Raji (cell line): ENCODE measurements around the gene RBBP5.

Source experiments
- POLR2A ChIP-seq: IDR thresholded peaks from 2 replicates; pipeline ENCODE4 v1.6.1; 2011; ENCODE audit warnings: low read depth, low read length, control low read depth; ENCODE audit not compliant: insufficient read depth

RBBP5 gene

DNA sequence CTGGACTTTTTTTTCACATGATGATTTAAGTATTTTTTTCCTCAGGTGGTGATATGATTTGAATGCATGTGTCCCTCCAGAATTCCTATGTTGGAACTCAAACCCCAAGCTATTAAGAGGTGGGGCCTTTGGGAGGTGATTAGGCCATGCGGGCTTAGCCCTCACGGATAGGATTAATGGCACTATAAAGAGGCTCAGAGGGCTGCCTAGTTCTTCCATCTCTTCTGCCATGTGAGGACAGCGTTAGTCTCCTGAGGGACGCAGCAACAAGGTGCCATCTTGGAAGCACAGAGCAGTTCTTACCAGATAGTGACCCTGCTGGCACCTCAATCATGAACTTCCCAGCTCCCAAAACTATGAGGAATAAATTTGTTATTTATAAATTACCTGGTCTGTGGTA, 18.3 kb upstream of the RBBP5 start:
- no peak for TF ChIP-seq POLR2A

DNA sequence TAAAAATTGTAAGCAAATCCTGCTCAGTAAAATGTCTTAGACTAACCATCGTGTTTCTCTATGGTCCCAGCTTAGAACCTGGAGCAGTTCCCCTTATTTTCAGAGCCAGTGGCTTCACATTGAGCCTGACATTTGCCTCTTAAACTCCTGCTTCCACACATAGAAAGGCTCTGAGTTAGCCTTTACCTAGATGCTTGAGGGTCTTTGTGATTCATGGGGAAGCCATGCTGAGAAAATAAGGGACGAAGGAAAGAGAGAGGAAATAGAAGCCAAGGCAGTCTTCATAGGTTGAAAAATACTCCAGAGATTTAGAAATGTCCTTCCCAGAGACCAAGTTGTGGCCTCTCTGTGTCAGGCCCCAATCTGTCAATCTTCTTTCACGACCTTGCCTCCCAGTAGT, 16.1 kb upstream of the RBBP5 start:
- no peak for TF ChIP-seq POLR2A

DNA sequence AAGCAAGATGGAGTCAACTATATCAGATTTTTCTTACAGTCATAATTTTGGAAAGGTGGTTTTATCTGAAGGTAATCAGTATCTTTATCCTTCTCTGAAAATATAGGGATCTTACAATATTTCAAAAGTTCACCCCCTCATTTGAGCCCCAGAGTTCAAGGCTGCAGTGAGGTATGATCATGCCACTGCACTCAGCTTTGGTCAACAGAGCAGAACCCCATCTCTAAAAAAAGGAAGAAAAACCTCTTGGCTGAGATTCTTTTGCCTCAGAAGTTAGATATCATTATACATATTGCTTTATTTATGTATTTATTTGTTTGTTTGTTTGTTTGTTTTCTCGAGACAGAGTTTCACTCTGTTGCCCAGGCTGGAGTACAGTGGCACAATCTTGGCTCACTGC, 11.5 kb upstream of the RBBP5 start:
- no peak for TF ChIP-seq POLR2A

DNA sequence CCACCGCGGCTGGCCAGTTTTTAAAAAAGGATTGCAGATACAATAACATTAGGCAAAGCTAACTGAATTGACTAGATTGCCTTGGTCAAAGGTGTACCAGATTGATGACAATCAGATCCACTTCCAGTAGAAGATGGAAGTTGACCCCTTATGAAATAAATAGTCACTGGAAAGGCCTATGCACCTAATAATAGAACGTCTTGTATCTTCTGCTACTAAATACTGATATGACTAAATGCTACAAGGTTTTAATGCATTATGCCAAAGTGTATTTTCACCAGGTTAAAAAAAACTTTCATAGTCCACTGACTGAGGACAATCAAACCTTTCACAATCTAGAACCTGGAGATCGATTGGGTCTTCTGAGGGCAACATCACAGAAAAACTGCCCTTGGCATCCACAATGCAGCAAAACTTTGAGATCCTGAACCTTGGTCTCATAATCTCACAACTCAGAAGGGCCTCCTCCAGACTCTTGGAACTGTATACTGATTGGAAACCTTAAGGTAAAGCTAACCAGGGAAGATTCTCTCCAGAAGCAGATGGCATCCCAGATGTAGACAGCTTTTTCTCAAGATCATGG, 7.8 kb upstream of the RBBP5 start:
- TF ChIP-seq POLR2A = no peak

DNA sequence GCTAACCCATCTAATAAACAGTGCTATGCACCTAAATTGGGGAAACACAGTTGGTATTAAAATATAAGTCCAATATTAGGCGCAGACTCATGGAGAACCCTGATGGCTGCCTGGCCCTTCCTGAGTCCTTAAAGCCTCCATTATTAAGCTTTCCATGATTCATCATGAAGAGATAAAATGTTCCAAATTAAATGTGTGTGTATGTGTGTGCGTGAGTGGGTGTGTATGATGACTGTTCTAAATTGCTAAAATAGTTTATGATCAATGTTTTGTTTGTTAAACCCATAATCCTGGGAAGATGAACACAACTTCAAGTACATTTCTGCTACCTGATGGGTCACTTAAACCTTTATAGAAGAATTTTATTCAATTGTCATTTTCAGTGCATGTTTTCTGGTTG, 6.3 kb upstream of the RBBP5 start:
- no peak for TF ChIP-seq POLR2A

DNA sequence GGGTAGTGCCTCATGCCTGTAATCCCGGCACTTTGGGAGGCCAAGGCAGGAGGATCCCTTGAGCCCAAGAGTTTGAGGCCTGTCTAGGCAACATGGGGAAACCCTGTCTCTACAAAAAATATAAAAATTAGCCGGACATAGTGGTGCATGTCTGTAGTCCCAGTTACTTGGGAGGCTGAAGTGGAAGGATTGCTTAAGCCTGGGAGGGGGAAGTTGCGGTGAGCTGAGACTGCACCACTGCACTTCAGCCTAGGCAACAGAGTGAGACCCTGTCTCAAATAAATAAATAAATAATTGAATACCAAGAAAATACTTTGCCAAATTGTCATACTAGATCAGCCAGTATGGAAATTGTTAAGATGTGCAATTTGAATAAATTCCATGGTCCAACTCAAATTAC, 5.9 kb upstream of the RBBP5 start:
- no peak for TF ChIP-seq POLR2A

DNA sequence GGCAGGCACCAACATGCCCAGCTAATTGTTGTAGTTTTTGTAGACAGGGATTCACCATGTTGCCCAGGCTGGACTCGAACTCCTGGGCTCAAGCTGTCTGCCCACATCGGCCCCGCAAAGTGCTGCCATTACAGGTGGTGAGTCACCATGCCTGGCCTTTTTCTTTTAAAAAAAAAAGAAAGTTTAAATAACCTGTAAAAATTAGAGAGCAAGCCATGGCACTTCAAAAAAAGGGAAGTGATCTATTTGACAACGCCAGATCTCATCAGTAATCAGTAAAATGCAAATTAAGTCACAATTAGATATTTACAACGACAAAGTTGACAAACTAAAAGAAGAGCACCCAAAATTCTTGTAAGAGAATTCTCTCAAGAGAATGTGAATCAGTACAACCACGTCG, 2.9 kb upstream of the RBBP5 start:
- TF ChIP-seq POLR2A = no peak

DNA sequence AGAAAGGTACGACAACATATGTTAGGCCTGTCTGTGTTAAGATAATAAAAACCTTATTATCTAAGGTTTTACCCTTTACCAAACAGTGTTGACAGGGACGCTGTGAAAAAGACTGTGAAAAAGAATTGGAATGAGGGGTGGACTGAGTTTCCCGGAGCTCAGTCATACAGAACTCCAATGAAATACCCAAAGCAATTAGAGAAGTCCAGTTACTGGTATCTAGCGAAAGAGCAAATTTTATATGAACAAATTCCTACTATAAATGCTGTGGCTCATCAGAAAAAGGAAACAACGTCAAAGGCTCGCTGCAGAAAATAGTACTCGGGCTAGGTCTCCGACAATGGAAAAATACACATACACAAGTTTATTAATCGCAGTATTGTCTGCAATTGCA, 708 bp upstream of the RBBP5 start:
- no peak for TF ChIP-seq POLR2A

DNA sequence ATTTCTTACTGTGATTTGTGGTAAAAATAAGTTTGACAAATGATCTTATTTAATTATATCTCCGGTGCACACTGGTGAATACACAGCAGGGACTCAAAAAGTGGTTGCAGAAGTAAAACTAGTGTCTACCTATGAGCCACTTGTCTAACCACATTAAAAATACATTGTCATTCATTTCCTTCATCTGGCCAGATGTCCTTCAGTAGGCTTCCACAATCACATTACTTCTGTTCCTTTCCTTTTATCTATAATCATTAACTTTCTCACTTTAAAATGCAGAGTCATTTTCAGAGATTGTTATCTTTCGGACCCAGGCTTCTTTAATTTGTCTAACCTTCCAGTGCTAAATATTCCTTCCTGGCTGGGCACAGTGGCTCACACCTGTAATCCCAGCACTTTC, 3.0 kb downstream of the RBBP5 start:
- TF ChIP-seq POLR2A = no peak

DNA sequence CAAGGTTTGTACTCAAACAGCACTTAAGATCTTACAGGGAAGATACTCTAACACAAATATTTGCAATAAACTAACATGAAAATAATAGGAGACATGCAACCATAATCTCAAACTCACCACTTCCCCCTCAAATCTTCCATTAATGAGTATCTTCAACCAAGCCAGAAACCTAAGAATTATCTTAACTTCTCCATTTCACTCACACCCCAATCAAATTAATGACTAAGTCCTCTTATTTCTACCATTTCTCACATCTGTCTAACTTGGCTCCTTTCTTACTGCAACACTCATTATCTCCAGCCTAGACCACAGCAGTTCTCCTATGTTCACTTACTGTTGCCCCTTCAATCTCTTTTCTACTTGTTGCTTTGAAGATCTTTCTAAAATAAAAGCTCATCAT, 10.4 kb downstream of the RBBP5 start:
- TF ChIP-seq POLR2A = no peak

DNA sequence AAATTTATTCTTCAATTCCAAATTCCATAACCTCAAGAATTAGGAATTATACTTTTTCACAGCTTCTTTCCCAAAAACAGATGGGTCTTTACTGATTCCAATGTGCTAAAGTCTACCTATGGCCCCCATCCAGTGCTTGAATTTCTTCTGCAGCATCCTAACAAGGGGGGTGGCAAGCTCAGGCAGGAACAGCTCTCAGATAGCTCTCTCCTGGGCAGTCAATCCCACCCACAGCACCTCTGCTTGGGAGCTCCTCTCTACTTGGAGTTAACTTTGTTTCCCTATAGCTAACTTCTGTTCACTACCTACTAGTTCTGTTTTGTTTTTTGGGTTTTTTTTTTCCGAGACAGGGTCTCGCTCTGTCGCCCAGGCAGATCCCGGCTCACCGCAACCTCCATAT, 12.1 kb downstream of the RBBP5 start:
- no peak for TF ChIP-seq POLR2A

DNA sequence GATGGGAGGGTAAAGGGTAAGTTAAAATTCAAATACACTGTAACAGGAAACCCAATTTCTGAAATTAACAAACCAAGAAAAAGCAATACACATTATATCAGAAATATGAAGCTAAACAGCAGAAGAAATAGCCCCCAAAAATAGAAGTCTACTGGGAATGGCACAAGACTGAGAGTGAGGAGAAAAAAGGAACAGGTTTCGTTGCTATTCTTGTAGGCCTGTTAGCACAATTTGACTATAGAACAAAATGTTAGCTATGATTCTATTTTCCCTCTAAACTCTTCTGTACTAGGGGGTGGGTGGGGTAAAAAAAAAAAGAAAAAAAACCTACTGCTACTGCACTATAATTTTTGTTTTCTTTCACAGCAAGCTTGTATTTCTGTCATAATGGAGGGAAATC, 12.5 kb downstream of the RBBP5 start:
- TF ChIP-seq POLR2A = no peak

DNA sequence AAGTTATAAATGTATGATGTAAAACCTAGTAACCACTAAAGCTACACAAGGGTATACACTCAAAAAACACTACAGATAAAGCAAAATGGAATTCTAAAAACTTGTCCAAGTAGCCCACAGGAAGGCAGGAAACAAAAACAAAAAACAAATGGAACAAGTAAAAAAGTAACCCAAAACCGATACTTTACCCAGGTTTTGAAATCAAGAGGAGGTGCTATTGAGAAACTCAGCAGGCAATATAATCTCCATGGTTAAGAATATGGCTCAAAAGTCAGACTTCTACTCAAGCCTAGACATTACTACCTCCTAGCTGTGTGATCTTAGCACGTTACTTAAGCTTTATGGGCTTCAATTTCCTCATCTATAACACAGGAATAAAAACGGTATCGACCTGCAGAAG, 13.3 kb downstream of the RBBP5 start:
- TF ChIP-seq POLR2A = no peak

DNA sequence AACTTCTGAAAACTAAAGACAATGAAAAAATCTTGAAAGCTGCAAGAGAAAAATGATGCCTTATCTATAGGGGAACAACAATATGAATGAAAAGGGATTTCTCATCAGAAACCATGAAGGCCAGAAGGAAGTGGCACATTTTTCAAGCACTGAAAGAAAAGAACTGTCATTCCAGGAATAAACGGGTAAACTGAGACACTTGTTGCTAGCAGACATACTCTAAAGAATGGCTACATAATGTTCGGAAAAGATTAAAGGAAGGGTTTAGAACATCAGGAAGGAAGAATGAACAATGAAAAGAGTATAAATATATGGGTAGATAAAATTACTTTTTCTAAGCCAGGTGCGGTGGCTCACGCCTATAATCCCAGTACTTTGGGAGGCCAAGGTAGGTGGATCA, 14.5 kb downstream of the RBBP5 start:
- no peak for TF ChIP-seq POLR2A

DNA sequence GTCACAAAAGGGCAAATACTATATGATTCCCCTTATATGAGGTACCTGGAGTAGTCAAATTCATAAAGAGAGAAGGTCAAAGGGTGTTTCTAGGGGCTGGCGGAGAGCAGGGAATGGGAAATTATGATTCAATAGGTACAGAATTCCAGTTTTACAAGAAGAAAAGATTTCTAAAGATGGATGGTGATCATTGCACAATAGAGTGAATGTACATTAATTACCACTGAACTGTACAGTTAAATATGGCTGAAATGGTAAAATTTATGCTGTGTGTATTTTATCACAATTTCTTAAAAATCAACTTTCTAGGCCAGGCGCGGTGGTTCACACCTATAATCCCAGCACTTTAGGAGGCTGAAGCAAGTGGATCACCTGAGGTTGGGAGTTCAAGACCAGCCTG, 19.4 kb downstream of the RBBP5 start:
- no peak for TF ChIP-seq POLR2A

DNA sequence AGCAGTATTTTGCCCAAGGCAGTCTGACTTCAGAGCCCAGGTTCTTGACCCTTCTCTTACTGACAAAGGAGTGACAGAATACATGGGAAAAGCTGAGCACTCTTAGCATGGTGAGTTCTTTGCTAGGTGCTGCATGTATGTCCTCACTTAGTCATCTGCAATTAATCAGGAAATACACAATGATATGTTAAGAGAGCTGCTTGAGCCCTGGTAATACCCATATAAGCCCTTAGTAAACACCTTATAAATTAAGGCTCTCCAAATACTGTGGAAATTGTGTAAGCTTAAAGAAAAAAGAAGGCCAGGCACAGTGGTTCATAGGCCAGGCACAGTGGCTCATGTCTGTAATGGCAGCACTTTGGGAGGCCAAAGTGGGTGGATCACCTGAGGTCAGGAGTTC, 23.5 kb downstream of the RBBP5 start:
- TF ChIP-seq POLR2A = no peak

DNA sequence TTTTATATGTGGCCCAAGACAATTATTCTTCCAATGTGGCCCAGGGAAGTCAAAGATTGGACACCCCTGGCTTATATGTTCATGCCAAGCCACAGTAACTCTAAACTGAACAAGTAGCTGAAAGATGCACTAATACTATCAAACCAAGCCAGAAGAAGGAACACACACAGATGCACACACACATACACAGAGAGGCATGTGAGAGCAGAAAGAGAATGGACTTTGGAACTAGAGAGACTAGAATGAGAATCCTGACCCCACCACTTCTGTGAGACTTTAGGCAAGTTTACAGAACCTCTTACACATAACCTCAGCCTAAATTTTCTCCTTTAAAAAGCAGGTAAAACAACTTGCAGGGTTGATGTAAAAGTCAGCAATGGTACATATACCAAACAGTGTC, 26.4 kb downstream of the RBBP5 start:
- TF ChIP-seq POLR2A = no peak
